SH-SY5Y (cell line): ENCODE measurements around the gene HLF.

ENCODE experiments used
- GATA2 ChIP-seq: IDR thresholded peaks from 2 replicates; pipeline ENCODE4 v1.6.1; 2011; ENCODE audit warnings: mild to moderate bottlenecking, low read depth, low read length
- GATA3 ChIP-seq: IDR thresholded peaks from 2 replicates; pipeline ENCODE4 v1.6.1; 2011; ENCODE audit warnings: low read depth, mild to moderate bottlenecking, low read length, moderate library complexity

Gene HLF

GRCh38 chr17:55347341-55347740, 82.6 kb downstream of the HLF start:
- TF ChIP-seq GATA2 (no peak), GATA3 (no peak)

- no peak for TF ChIP-seq GATA2
- no peak for TF ChIP-seq GATA3
These were observed 84.1 kb downstream of the HLF start for GRCh38 chr17:55348749-55349354.

GRCh38 chr17:55350825-55351205, 86.1 kb downstream of the HLF start:
- TF ChIP-seq GATA2 (no peak), GATA3 (no peak)

- TF ChIP-seq GATA2: no peak
- no peak for TF ChIP-seq GATA3
These were observed 86.5 kb downstream of the HLF start for GRCh38 chr17:55351226-55351625.

GRCh38 chr17:55354010-55354409, 89.2 kb downstream of the HLF start:
- TF ChIP-seq GATA3 (no peak), GATA2 (no peak)

- TF ChIP-seq GATA2 (no peak), GATA3 (no peak)
These were observed 90.2 kb downstream of the HLF start for GRCh38 chr17:55354941-55355340.

- TF ChIP-seq GATA3 (no peak), GATA2 (no peak)
These were observed 91.9 kb downstream of the HLF start for GRCh38 chr17:55356434-55357328.

- TF ChIP-seq GATA3 (no peak), GATA2 (no peak)
These were observed 96.2 kb downstream of the HLF start for GRCh38 chr17:55360971-55361370.

GRCh38 chr17:55363033-55363432, 98.3 kb downstream of the HLF start:
- no peak for TF ChIP-seq GATA3
- TF ChIP-seq GATA2: no peak

- peak; percentile 97 for TF ChIP-seq GATA3
- TF ChIP-seq GATA2: peak; percentile 92
These were observed 101.3 kb downstream of the HLF start for GRCh38 chr17:55366020-55366481.

GRCh38 chr17:55368706-55369105, 103.9 kb downstream of the HLF start:
- TF ChIP-seq GATA2 (no peak), GATA3 (no peak)
